ENCODE data around the gene SPIRE2.
"Not testable (repeated sequence)": the region's sequence is repeated elsewhere in the genome, so short reads cannot be mapped to it uniquely, and the experiment has no call there.

The SPIRE2 gene, protein sequence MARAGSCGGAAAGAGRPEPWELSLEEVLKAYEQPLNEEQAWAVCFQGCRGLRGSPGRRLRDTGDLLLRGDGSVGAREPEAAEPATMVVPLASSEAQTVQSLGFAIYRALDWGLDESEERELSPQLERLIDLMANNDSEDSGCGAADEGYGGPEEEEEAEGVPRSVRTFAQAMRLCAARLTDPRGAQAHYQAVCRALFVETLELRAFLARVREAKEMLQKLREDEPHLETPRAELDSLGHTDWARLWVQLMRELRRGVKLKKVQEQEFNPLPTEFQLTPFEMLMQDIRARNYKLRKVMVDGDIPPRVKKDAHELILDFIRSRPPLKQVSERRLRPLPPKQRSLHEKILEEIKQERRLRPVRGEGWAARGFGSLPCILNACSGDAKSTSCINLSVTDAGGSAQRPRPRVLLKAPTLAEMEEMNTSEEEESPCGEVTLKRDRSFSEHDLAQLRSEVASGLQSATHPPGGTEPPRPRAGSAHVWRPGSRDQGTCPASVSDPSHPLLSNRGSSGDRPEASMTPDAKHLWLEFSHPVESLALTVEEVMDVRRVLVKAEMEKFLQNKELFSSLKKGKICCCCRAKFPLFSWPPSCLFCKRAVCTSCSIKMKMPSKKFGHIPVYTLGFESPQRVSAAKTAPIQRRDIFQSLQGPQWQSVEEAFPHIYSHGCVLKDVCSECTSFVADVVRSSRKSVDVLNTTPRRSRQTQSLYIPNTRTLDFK

DNA sequence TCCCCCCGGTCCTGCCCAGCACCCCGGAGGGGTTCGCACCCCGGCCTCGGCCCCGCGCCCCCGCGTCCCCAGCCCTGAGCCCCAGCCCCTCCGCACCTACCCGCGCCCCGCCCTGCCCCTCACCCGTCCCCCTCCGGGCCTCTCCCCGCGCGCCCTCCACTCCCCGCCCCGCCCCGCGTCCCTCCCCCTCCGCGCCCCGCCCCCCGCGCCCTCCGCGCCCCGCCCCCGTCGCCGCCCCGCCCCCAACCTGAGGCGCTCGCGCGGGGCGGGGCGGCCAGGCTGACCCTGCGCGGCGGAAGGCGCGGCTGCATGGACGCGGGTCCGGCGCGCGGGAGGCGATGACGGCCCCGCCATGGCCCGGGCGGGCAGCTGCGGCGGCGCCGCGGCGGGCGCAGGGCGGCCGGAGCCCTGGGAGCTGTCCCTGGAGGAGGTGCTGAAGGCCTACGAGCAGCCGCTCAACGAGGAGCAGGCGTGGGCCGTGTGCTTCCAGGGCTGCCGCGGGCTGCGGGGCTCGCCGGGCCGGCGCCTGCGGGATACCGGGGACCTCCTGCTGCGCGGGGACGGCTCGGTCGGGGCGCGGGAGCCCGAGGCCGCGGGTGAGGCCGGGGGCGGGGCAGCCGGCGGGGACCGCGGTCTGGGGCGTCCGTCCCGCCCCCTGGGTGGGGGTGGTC is at the start of gene SPIRE2:
Gene SPIRE2 (plus strand): TSS at position 277 of the 671 bp plus-strand sequence. CDS start 76 bp downstream, at position 353.
- peak; percentile 64 for DNase-seq

DNA sequence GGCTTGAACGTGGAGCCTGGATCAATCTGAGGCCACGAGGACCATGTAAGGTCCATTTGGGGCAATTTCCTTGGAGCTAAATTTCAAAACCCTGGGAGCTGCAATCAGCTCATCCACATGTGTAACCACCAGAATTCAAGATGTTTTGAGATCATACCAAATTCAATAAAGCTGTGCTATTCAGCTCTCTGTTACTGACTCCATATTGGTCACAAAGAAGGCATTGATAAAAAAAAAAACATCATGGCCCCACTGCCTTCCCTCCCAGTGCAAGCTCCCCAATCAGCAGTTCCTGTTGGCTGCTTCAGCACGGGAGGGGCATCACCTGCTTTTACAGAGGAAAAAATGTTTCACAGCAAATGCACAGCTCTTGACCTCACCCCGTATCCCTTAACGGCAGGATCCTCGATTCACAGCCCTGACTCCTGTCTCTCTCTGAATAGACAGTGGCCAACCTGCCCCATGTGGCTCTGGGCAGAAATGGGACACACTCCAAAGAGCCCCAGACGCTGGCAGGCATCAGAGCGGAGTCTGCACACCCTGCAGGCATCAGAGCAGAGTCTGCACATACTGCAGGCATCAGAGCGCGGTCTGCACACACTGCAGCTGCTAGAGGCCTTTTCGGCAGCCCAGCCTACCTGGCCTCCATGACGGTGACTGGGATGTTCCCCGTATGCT is 48.9 kb upstream of the SPIRE2 start:
- DNase-seq: no peak

DNA sequence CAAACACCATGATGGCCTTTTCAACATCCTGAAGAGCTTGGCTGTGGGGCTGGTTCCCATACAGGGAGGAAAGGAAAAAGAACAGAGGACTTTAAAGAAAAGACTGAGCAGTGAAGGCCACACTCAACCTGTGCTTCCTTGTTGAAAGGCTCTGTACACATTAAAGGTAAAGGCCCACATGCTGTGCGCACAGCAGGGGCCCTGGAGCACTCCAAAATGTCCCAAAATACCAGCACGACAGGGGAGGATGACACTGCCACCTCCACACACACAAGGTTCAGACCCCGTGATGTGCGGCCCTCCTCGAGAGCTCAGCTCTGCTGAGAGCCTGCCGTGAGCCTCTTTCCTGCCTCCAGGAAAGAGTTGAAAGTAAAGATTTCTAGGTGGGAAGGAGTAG is 48.4 kb upstream of the SPIRE2 start:
- no peak for DNase-seq

DNA sequence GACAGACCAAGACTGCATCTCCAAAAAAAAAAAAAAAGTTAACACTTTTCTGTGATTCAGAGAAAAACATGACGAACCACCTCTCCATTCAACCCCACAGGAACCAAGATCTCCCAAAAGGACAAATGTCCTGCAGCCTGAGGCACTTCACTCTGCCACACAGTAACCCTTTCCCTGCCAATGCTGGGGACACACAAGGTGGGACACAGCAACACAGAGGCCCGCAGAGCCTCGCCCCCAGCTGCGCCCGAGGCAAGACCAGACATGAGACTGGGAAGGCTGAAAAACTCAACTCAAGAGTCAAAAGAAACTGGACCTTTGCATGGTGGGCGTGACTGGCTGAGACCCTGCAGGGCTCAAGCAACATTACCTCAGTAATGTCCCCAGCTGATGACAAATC is 45.8 kb upstream of the SPIRE2 start:
- no peak for DNase-seq

DNA sequence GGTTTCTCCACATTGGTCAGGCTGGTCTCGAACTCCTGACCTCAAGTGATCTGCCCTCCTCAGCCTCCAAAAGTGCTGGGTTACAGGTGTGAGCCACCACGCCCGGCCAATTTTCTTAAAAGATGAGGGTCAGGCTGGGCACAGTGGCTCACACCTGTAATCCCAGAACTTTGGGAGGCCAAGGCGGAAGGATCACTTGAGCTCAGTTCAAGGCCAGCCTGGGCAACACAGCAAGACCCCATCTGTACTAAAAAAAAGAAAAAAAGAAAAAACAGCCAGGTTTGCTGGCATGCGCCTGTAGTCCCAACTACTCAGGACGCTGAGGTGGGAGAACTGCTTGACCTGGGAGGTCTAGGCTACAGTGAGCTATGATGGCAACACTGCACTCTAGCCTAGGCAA is 44.3 kb upstream of the SPIRE2 start:
- not testable (repeated sequence) for DNase-seq

DNA sequence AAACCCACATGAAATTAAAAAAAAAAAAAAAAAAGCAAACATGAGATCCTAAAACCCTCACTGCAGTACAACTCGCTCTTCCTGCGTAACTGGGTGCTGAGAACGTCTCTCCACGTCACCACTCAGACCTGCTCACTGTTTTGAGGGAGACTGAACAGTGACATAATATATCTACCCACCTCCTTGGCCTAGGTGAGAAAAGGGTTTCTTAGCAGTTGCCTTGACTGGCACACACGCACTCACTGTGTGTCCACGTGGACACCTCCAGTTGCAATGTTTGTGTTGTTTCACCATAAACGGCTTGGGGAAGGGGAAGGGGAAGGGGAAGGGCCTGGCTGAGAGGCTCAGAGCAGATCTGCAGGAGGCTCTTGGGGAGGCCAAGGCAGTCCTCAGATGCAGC is 43.9 kb upstream of the SPIRE2 start:
- DNase-seq: no peak

DNA sequence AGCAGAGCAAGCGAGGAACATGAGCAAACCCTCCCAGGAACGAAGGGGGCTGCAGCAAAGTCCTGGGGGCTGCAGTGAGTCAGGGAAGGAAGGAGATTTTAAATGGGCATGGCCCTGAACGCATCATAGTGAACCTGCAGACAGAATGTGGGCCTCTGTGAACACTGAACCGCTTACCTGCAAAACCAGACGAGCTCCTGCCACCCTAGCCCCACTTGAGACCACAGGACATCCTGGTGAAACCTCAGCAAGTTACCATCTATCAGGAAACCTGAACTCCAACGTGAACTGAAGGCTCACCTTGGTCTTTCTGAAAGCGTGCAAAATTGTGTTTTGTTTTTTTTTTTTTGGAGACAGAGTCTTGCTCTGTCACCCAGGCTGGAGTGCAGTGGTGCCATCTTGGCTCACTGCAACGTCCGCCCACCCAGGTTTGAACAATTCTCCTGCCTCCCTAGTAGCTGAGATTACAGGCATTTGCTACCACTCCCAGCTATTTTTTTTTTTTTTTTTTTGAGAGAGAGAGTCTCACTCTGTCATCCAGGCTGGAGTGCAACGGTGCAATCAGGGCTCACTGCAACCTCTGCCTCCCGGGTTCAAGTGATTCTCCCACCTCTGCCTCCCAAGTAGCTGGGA is 42.6 kb upstream of the SPIRE2 start:
- no peak for DNase-seq

DNA sequence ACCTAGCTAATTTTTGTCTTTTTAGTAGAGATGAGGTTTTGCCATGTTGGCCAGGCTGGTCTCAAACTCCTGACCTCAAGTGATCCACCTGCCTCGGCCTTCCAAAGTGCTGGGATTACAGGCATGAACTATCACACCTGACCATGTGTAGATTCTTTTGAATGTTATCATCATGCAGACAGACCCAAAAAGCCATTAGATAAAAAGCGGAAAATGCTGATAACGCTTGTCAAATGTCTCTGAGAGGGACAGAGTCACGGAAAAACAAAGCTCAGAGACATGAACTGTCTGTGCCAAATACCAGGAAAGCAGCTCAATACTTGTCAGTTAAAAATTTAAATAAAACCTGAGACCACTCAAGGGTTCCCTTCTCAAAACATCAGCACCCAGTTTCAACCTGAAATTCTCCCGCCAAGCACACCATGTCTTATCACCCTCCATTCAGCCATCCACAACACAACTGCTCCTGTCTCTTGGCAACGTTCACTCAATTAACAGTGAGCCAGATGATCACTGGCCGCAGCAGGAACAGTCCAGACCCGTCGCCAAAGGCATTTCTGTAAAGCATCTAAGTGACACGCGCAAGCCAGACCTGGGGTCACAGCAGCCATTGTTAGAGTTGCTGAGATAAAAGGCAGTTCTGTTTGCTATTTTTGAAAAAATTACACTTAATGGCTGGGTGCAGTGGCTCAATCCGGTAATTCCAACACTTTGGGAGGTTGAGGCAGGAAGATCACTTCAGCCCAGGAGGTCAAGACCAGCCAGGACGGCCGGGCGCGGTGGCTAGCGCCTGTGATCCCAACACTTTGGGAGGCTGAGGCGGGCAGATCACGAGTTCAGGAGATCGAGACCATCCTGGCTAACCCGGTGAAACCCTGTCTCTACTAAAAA is 41.6 kb upstream of the SPIRE2 start:
- DNase-seq: no peak

DNA sequence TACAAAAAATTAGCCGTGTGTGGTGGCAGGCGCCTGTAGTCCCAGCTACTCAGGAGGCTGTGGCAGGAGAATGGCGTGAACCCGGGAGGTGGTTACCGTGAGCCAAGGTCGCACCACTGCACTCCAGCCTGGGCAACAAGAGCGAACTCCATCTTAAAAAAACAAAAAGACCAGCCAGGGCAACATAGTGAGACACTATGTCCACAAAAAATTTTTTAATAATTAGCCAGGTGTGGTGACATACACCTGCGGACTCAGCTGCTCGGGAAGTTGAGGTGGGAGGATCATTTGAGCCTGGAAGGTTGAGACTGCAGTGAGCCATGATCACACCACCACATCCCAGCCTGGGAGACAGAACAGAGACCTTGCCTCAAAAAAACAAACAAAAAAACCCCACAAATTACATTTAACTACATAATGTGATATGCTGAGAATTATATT is 40.9 kb upstream of the SPIRE2 start:
- no peak for DNase-seq

DNA sequence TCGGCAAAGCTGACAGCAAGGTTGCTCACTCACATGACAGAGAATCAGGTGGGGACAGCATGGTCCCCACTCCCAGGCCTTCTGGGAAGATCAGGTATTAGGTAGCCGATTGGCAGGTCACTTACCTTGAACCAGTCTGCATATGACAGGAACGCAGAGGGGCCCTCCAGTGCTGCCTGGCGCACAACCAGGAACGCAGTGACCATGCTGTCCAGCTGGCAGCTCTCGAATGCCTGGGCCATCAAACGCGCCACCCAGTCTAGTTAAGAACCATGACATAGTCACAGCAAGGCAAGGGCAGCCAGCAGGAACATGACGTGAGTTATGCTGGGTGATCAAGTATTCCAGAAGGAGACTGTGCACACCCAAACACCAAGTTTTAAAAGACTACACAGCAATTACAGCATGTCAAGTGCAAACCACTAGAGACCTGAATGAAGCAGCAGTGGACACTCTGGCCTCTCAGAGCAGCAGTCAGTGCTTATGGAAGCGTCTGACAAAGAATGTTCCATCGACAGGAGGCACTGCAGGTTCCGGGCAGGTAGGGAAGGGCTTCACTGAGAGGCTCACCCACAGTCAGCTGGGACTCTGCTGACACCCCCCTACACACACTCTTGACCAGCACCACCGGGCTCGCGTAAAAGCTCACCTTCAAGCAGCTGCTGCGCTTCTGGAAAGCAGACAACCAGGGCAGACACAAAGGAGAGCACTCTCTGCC is 36.8 kb upstream of the SPIRE2 start:
- DNase-seq: no peak

DNA sequence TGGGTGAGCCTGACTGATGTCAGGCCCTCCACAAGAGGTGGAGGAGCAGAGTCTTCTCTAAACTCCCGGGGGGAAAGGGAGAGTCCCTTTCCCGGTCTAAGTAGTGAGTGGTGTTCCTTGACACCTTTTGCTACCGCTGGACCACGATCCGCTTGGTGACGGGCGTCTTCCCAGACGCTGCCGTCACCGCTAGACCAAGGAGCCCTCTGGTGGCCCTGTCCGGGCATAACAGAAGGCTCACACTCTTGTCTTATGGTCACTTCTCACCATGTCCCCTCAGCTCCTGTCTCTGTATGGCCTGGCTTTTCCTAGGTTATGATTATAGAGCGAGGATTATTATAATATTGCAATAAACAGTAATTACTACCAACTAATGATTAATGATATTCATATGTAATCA is 35.2 kb upstream of the SPIRE2 start:
- peak; percentile 58 for DNase-seq

DNA sequence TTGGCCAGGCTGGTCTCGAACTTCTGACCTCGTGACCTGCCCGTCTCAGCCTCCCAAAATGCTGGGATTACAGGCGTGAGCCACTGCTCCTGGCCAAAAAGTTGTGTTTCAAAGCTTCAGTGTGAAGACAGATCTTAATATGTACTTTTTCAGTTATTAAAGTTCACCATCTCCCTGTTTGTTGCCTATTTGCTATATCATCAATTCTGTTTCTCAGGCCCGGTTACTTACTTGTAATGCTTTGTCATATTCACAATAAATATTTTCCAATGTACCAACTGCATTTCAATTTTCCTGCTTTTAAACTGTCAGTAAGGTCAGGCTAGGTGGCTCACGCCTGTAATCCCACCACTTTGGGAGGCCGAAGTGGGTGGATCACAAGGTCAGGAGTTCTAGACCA is 34.3 kb upstream of the SPIRE2 start:
- DNase-seq: no peak

DNA sequence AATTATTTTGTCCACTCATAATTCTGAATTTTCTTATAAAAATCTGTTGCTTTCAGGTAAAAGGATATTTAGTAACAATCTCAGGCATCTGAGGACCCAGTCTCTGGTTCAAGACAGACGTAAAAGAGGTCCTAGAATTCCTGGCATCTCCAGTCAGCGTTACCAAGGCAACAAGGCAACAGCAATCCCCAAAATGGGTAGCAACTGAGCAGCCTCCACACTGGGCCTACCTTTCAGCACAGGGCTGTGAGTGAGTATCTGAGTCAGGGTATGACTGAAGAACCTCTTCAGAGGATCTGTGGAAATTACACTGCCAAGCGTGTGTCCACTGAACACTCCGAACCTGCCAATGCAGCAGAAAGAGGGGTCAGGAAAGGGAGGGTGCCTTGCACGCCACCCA is 32.6 kb upstream of the SPIRE2 start:
- DNase-seq: no peak

DNA sequence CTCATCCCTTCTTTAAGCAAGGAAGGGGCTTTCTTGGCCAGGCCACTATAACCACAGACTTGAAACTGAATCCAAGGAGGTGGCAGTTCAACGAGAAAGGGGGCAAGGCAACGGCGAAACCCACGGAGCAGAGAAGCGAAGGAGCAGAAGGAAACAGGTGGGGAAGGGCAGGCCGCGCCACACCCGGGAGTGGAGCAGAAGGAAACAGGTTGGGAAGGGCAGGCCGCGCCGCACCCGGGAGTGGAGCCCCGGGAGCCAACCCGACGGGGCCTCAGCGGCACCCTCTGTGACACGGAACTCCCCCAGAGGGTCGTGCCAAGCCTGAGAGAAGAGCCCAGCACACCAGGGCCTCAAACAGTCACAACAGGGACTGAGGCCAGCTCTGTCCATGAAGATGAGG is 32.2 kb upstream of the SPIRE2 start:
- DNase-seq: no peak

DNA sequence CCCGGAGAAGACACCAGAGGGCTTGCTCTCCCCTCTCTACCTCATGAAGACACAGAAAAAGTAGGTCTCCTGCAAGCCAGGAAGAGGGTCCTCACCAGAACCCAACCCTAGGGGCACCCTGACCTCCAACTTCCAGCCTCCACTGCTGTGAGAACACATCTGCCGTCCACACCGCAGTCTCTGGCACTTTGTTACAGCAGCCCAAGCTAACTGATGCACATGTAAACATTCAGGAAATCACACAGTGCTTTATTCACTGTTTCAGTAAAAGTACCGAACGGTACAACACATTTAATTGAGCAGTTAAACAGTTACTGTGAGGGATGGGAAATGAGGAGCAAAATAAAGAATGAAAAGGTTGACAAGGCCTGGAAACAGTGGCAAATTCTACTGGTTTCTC is 30.1 kb upstream of the SPIRE2 start:
- DNase-seq: no peak

DNA sequence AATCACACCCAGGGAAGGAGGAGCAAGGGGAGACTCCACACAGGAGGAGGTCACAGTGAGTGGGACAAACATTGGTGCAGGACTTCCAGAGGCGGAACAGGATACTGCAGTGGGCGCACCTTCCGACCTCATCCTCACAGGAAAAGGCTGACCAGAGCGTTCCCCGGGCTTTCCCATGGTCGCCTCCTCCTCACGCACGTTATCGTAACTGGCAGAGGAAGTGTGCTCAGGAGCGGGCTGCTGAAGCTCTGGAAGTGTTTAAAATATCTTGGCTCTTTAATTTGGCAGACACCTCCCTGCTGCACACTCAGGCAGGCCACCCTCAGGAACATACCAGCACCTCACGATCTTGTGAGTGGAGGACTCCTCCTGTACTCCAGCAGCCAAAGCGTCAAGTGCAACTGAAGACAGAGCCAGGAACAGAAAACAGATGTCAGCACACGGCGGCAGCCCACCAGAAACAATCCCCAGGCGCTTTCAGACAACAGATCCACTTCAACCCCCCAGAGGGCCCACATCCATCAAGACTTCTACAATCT is 29.4 kb upstream of the SPIRE2 start:
- no peak for DNase-seq

DNA sequence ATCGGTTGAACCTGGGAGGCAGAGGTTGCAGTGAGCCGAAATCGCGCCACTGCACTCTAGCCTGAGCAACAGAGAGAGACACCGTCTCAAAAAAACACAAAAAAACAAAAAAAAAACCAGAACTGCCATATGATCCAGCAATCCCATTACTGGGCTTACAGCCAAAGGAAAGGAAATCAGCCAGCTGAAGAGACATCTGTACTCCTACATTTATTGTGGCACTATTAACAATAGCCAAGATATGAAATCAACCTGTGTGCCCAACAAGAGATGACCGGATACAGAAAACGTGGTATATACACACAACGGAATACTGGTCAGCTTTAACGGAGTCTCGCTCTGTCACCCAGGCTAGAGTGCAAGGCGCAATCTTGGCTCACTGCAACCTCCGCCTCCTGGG is 26.5 kb upstream of the SPIRE2 start:
- DNase-seq: no peak

DNA sequence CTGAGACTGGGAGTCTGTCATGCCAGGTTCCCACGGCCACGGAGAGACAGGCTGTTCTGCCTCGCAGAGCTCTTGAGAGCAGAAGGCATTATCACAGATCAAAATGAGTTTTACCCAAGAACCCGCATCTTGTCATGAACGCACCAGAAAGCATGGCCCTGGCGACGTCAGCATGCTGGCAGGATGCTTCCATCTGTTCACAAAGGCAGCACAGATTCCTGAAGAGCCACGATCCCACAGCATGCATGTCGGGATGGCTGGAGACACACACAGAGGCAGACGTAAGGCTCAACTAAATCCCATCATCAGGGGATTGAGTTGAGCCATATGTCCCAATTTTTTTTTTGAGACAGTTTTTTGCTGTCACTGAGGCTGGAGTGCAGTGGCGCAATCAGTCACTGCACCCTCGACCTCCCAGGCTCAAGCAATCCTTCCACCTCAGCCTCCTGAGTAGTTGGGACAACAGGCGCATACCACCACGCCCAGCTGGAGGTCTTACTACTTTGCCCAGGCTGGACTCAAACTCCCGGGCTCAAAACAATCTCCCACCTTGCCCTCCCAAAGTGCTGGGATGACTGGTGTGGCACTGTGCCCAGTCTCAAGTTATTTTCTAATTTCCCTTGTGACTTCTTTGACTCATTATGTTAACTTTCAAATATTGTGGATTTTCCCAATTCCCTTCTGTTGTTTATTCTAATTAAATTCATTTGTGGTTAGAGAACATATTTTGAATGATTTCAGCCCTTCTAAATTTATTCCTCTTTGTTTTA is 23.0 kb upstream of the SPIRE2 start:
- no peak for DNase-seq

DNA sequence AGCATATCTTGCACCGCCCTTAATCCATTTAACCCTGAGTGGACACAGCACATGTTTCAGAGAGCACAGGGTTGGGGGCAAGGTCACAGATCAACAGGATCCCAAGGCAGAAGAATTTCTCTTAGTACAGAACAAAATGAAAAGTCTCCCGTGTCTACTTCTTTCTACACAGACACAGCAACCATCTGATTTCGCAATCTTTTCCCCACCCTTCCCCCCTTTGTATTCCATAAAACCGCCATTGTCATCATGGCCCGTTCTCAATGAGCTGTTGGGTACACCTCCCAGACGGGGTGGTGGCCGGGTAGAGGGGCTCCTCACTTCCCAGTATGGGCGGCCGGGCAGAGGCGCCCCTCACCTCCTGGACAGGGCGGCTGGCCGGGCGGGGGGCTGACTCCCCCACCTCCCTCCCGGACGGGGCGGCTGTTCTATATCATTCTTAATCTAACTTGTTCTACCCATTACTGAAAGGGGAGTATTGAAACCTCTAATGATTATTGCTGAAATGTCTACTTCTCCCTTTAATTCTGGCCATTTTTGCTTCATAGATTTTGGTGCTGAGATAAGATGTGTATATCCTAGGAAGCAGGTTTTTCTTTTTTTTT is 21.6 kb upstream of the SPIRE2 start:
- DNase-seq: not testable (repeated sequence)
